Suprapubic skin (tissue), 4 donors: ENCODE measurements around the gene ANTXR2.

Experiments
- POLR2A ChIP-seq, 2 donors: fragments of 450-650 bp; IDR thresholded peaks; one replicate each; pipeline ENCODE4 v1.6.1; 2017; ENCODE audit warnings: antibody characterized with exemption in 2 of 2, mild to moderate bottlenecking in 2 of 2, moderate library complexity in 2 of 2
- POLR2AphosphoS5 ChIP-seq, 3 donors: sonication (generic); formaldehyde crosslinking; IDR thresholded peaks; one replicate each; pipeline ENCODE4 v1.6.1; 2017; ENCODE audit warnings: antibody characterized with exemption in 3 of 3
- TF ChIP-seq, protein P1 (sequence below), 2 donors: fragments of 200-600 bp in 1 of 2; fragments of 450-650 bp in 1 of 2; sonication (generic) in 1 of 2; IDR thresholded peaks; one replicate each; pipeline ENCODE4 v1.5.1; 2016 to 2019; ENCODE audit warnings: antibody characterized with exemption in 2 of 2, mild to moderate bottlenecking in 1 of 2, moderate library complexity in 1 of 2

DNA sequence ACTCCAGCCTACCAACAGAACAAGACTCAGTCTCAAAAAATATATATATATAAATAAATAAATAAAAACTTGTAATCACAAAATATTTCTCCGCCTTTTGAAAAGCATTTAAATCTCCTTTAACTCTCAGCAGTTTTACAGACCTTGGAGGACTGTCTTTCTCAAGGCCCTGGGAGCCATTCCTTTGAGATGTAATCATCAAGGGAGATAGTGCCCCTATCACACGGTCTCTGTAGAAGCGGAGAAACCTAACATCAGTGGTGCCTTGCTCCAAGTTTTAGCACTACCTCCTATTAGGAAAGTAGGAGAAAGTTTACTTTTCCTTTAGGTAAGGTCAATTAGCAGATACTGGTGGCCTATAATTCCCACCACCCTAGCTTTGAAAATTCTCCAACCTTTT lies 58.5 kb downstream of the ANTXR2 start:
- TF ChIP-seq, protein P1, sequence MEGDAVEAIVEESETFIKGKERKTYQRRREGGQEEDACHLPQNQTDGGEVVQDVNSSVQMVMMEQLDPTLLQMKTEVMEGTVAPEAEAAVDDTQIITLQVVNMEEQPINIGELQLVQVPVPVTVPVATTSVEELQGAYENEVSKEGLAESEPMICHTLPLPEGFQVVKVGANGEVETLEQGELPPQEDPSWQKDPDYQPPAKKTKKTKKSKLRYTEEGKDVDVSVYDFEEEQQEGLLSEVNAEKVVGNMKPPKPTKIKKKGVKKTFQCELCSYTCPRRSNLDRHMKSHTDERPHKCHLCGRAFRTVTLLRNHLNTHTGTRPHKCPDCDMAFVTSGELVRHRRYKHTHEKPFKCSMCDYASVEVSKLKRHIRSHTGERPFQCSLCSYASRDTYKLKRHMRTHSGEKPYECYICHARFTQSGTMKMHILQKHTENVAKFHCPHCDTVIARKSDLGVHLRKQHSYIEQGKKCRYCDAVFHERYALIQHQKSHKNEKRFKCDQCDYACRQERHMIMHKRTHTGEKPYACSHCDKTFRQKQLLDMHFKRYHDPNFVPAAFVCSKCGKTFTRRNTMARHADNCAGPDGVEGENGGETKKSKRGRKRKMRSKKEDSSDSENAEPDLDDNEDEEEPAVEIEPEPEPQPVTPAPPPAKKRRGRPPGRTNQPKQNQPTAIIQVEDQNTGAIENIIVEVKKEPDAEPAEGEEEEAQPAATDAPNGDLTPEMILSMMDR (IDR thresholded peaks at IDR 0.05): no peak
- TF ChIP-seq POLR2A (IDR thresholded peaks at IDR 0.05): no peak
- no peak for TF ChIP-seq POLR2AphosphoS5 (IDR thresholded peaks at IDR 0.05)
